Esophagus squamous epithelium (tissue), 4 donors: ENCODE results near the gene TBC1D2.

ENCODE experiments used
- CTCF ChIP-seq, 6 experiments: fragments of 450-650 bp in 4 of 6; fragments of 200-600 bp in 2 of 6; sonication (generic) in 2 of 6; IDR thresholded peaks; one replicate each; pipeline ENCODE4 v1.5.1; 2016 to 2019; ENCODE audit warnings: antibody characterized with exemption in 6 of 6, mild to moderate bottlenecking in 4 of 6, moderate library complexity in 4 of 6
- POLR2A ChIP-seq, 4 donors: fragments of 450-650 bp; IDR thresholded peaks; one replicate each; pipeline ENCODE4 v1.6.1; 2017; ENCODE audit warnings: antibody characterized with exemption in 4 of 4, mild to moderate bottlenecking in 4 of 4, moderate library complexity in 3 of 4

- TF ChIP-seq CTCF (IDR thresholded peaks at IDR 0.05) (no peak), POLR2A (IDR thresholded peaks at IDR 0.05) (no peak)
These were observed 21.5 kb upstream of the TBC1D2 start for GRCh38 chr9:98276907-98277469.
